T-helper 22 cell (primary cell): ENCODE results near the gene ZMYND8.
"Not testable (repeated sequence)": the region's sequence is repeated elsewhere in the genome, so short reads cannot be mapped to it uniquely, and the experiment has no call there.

ENCODE experiments used
- DNase-seq: peaks from one replicate; pipeline ENCODE4 v3.0.0-alpha.2; 2020; ENCODE audit warnings: low read depth

The ZMYND8 gene

DNA sequence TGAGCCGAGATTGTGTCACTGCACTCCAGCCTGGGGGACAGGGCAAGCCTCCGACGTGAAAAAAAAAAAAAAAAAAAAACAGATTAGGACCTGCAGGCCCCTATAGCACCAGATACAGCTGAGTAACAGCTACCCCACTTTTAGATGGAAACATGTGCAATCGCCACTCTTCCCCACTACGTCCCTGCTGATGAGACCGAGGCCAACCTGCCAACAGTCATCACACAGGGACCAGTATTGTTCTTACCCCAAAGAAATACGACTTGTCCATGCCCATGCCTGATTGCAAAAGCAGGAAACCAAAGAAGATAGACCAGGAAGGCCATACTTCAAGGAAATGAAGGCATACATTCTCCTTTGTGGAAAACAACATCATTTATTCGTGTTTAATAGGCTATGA lies 45.8 kb downstream of the ZMYND8 start:
- DNase-seq = no peak

GRCh38 chr20:47309806-47310426 lies 46.6 kb downstream of the ZMYND8 start:
- no peak for DNase-seq

DNA sequence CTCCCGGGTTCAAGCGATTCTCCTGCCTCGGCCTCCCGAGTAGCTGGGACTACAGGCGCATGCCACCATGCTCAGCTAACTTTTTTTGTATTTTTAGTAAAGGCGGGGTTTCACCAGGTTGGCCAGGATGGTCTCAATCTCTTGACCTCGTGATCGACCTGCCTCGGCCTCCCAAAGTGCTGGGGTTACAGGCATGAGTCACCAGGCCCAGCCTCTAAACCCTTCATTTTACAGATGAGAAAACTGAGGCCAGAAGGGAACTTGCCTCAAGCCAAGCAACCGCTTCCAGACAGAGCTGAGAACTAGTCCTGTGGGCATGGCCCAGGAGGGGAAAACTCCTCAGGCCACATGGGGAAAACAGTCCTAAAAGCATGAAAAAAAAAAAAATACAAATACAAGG lies 47.1 kb downstream of the ZMYND8 start:
- no peak for DNase-seq

DNA sequence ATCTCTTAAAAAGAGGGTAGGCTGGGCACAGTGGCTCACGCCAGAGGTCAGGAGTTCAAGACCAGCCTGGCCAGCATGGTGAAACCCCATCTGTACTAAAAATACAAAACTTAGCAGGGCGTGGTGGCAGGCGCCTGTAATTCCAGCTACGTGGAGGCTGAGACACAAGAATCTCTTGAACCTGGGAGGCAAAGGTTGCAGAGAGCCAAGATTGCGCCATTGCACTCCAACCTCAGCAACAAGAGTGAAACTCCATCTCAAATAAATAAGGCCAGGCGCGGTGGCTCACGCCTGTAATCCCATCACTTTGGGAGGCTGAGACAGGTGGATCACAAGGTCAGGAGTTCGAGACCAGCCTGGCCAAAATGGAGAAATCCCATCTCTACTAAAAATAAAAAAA lies 48.9 kb downstream of the ZMYND8 start:
- DNase-seq = not testable (repeated sequence)

DNA sequence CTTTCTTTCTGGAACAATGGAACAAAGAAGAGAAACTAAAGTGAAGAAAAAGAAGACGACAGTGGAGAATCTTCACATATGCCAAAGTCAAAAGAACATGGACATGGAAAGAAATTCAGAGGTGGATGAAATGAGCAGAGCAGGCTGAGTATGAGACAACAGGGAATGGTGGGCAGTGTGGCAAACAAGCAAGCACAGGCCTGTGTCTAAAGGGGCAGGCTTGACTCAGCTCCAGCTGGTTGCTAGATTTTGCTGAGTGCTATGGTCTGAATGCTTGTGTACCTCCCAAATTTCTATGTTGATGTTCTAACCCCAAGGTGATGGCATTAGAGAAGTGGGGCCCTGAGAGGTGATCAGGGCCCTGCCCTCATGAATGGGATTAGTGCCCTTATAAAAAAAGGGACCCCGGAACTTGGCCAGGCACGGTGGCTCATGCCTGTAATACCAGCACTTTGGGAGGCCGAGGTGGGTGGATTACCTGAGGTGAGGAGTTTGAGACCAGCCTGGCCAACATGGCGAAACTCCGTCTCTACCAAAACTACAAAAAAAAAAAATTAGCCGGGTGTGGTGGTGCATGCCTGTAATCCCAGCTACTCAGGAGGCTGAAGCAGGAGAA lies 49.6 kb downstream of the ZMYND8 start:
- no peak for DNase-seq

GRCh38 chr20:47306095-47306494 lies 50.4 kb downstream of the ZMYND8 start:
- no peak for DNase-seq

- no peak for DNase-seq
Observed at GRCh38 chr20:47305667-47306066, 50.8 kb downstream of the ZMYND8 start.

- DNase-seq = no peak
Observed at GRCh38 chr20:47304287-47304686, 52.2 kb downstream of the ZMYND8 start.

DNA sequence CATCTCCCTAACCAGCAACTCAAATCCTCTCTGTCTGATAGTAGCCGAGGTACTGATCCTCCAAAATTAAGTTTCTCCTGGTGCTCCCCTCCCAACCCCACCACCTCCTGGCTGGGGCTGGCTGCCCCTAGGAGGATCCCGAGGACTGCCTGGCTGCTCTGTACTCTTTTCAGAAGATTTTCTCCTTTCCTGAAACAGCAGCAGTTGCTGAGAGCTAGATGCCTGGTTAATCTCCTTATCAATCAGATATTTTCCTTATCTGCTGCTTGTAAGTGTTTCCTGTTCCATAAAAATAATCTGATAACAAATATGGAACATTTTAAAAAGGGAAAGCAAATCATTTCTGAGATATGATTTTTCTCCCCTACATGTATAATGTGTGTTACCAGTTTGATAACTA lies 52.8 kb downstream of the ZMYND8 start:
- no peak for DNase-seq

- DNase-seq = no peak
Observed at GRCh38 chr20:47300071-47300470, 56.4 kb downstream of the ZMYND8 start.

DNA sequence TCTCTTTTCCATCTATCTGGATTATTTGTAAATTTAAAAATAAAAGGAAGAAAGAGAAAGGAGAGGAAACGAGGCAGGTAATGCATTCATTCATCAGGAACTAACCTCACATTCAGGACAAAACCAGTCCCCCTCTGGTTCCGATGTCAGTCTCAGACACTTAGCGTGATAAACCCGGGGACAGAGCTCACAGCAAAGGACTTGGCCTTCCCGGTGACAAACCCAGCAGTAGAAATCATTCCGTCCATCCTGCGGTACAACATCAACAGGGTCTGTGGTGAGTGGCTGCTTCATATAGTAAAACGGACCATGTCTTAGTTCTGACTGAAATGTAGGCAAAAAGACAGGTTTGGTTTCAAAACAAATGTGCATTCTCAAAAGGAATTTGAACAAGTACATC lies 57.9 kb downstream of the ZMYND8 start:
- DNase-seq = no peak

DNA sequence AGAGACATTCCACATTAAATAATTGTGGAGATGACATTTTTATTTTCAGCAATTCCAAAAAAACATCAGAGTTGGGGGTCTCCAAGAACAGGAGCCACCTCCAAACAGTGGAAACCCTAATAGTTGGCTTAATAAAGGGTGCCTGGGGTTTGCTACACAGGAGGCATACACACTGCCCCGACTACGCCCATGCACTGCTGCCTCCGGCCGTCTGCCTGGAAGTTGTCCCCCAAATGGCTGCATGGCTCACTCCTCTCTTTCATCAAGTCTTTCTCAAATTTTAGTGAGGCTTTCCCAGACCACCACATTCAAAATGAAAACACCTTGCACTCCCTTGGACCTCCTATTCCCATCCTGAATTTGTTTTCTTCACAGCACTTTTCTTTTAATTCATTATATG lies 58.8 kb downstream of the ZMYND8 start:
- DNase-seq = no peak

DNA sequence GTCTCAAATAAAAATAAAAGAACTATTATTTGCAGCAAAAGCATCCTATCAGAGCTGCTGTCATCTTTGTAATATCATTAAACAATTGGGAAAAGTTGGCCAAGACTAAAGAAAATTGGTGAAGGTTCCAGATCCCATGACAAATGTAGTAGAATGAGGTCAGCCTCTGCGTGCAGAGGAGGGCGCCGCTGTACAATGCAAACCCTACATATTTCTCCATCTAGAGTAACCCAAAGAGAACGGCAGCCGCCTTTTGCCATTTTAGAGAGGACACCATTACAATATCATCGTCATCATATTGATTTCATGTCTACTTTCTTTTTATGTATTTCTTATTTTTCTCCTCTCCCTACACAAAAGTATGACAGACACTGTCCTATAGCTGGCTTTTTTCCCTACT lies 59.5 kb downstream of the ZMYND8 start:
- DNase-seq = no peak

DNA sequence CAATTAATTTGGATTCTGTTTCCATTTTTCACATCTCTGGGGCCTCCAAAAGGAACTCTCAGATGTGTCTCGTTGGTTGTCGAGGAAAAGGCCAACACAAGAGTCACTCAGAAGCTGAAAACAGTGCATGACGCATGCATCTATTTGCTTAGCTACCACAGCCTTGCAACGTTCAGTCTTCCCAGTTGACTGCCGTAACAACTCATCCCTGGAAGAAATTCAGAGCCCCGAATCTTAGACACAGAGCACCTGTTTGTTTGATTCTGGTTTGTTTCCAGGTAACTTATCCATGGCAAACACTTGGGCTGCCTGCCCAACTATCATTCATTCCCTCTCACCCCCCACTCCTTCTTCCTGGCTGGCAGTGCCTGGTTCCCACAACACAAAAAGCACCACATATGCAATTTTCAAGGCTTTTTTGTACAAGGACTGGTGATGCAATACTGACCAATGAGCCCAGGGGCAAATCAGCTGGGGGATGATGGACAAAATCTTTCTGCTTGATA lies 60.5 kb downstream of the ZMYND8 start:
- DNase-seq = no peak

- DNase-seq = no peak
Observed at GRCh38 chr20:47295129-47295813, 61.2 kb downstream of the ZMYND8 start.

DNA sequence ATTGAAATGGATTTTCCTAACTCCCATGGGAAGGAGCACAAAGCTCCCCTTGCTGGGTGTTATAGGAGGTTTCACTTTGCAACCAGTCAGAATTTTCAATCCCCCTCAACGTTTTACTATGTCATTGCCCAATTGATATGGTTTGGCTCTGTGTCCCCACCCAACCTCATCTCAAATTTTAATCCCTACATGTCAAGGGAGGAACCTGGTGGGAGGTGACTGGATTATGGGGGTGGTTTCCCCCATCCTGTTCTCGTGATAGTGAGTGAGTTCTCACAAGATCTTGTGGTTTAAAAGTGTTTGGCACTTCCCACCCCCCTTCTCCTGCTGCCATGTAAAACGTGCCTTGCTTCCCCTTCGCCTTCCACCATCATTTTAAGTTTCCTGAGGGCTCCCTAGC lies 62.9 kb downstream of the ZMYND8 start:
- no peak for DNase-seq

DNA sequence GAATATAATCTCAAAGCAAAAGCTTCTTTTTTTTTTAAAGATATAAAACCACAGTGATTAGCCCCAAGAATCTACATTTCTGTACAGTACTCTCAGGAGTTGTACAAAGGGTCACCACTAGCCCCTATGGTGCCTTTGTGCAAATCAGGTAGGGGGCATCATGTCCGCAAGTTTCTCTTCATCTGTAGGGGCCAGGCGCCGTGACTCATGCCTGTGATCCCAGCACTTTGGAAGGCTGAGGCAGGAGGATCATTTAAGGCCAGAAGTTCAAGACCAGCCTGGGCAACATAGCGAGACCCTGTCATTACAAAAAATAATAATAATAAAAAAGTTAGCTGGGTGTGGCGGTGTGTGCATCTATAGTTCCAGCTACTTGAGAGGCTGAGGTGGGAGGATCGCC lies 63.9 kb downstream of the ZMYND8 start:
- DNase-seq = no peak

DNA sequence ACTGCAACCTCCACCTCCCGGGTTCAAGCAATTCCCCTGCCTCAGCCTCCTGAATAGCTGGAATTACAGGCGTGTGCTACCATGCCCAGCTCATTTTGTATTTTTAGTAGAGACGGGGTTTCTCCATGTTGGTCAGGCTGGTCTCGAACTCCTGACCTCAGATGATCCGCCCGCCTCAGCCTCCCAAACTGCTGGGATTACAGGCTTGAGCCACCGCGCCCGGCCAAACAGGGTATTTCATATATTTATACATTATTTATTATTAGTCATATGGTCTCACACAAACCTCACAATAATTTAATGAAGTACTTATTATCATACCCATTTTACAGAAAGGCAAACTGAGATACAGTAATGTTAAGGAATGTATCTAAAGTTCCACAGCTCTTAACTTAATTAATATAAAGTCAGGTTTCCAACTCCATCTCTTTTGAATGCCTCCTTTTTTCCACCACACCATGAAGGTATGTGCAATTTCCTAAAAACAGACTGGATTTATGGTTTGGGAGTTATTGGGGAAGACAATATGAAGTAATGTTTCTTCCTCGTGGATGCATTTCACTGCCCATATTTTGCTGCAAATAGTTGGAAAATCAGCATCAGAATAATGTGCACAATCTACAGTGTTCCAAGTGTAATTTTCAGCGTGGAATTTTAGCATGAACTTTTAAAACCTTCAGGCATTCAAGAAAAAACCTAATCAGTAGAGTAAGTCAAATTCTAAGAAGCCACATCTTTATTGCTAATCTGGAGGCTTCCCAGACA lies 65.7 kb downstream of the ZMYND8 start:
- no peak for DNase-seq

DNA sequence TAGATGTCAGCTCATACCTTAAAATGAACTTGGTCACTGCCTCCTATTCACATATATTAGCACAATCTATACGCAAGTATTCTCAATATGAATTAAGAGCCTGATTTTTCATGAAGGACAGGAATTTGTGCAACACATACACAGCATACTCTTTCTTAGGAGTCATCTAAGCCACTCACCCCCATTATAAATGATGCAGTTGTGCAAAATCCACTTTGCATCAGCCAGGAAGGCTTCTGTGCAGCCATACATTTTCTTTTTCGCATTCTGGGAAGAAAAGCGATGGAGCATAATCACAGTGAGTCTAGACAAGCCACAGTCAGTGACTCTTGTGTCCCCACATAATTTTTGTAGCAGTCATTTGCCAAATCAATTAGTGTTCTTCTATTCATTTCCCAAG lies 66.5 kb downstream of the ZMYND8 start:
- no peak for DNase-seq

GRCh38 chr20:47289096-47289495 lies 67.4 kb downstream of the ZMYND8 start:
- DNase-seq = no peak

- not testable (repeated sequence) for DNase-seq
Observed at GRCh38 chr20:47288530-47288929, 68.0 kb downstream of the ZMYND8 start.

DNA sequence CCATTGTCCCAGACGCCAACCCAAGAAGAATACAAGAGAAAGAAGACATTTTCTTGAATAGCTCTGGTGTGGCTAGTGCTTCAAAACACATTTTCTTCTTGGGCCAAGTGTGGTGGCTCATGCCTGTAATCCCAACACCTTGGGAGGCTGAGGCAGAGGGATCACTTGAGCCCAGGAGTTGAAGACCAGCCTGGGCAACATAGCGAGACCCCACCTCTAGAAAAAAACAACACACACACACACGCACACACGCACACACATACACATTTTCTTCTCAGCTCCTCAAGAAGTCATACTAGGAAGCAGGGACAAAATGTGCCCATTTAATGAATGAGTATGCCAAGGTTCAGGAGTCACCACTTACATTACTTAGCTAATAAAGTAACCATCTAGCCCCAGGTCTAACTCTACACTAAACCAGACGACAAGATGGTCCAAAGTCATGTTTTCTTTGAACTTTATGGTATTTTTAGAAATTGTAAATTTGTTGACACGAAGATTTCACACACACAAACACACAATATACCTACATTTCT lies 68.8 kb downstream of the ZMYND8 start:
- no peak for DNase-seq
